ENCODE measurements around the gene CELA2B. TPM values are rescaled to one million over a fixed set of nuclear protein-coding genes. Genes with fewer than 3 reads are reported as not detected.

The CELA2B gene
- total RNA-seq, 1 donor from 2014 or later, result not detected

GRCh38 chr1:15449567-15449966 is 26.3 kb upstream of the CELA2B start:
- DNase-seq, result no peak
- Histone ChIP-seq H3K27ac (no peak overlapping the region), H3K27me3 (no peaks in the 10 kb centered on the region), H3K4me1 (no peaks in the 10 kb centered on the region), H3K36me3 (no peaks in the 10 kb centered on the region), H3K9me3 (no peaks in the 10 kb centered on the region), H3K4me3 (no peak overlapping the region)
- no peak for TF ChIP-seq CTCF (IDR thresholded peaks at IDR 0.05)
- ATAC-seq, result no peak
- intact Hi-C loops (cut with DNase I), result no loop called here

GRCh38 chr1:15451014-15451722 is 24.7 kb upstream of the CELA2B start:
- DNase-seq (no peak), ATAC-seq (no peak)
- intact Hi-C loops (cut with DNase I), result no loop called here
- TF ChIP-seq CTCF (IDR thresholded peaks at IDR 0.05), result no peak
- Histone ChIP-seq H3K36me3 (no peaks in the 10 kb centered on the region), H3K27ac (no peak overlapping the region), H3K9me3 (no peaks in the 10 kb centered on the region), H3K4me3 (no peak overlapping the region), H3K27me3 (no peaks in the 10 kb centered on the region), H3K4me1 (no peaks in the 10 kb centered on the region)

- Histone ChIP-seq H3K27ac (no peak overlapping the region), H3K4me3 (no peak overlapping the region), H3K9me3 (no peaks in the 10 kb centered on the region), H3K36me3 (no peaks in the 10 kb centered on the region), H3K27me3 (no peaks in the 10 kb centered on the region), H3K4me1 (no peaks in the 10 kb centered on the region)
- TF ChIP-seq CTCF (IDR thresholded peaks at IDR 0.05), result no peak
- DNase-seq, result no peak
- ATAC-seq, result no peak
- intact Hi-C loops (cut with DNase I), result no loop called here
Observed at GRCh38 chr1:15452216-15452615, 23.7 kb upstream of the CELA2B start.

- no peak for TF ChIP-seq CTCF (IDR thresholded peaks at IDR 0.05)
- intact Hi-C loops (cut with DNase I), result no loop called here
- ATAC-seq (no peak), DNase-seq (no peak)
- no peaks in the 10 kb centered on the region for H3K9me3 ChIP-seq
- H3K27me3 ChIP-seq, result no peaks in the 10 kb centered on the region
- no peaks in the 10 kb centered on the region for H3K4me1 ChIP-seq
- H3K27ac ChIP-seq, result no peak overlapping the region
- no peaks in the 10 kb centered on the region for H3K36me3 ChIP-seq
- no peak overlapping the region for H3K4me3 ChIP-seq
Observed at GRCh38 chr1:15452866-15453571, 22.9 kb upstream of the CELA2B start.

GRCh38 chr1:15453734-15454133 is 22.2 kb upstream of the CELA2B start:
- intact Hi-C loops (cut with DNase I), result no loop called here
- Histone ChIP-seq H3K36me3 (no peaks in the 10 kb centered on the region), H3K27ac (no peak overlapping the region), H3K9me3 (no peaks in the 10 kb centered on the region), H3K27me3 (no peaks in the 10 kb centered on the region), H3K4me3 (no peak overlapping the region), H3K4me1 (no peaks in the 10 kb centered on the region)
- no peak for ATAC-seq
- no peak for TF ChIP-seq CTCF (IDR thresholded peaks at IDR 0.05)
- no peak for DNase-seq
